ENCODE results near the gene RASGRF2.
"Not testable (repeated sequence)": the region's sequence is repeated elsewhere in the genome, so short reads cannot be mapped to it uniquely, and the experiment has no call there.

RASGRF2 gene

DNA sequence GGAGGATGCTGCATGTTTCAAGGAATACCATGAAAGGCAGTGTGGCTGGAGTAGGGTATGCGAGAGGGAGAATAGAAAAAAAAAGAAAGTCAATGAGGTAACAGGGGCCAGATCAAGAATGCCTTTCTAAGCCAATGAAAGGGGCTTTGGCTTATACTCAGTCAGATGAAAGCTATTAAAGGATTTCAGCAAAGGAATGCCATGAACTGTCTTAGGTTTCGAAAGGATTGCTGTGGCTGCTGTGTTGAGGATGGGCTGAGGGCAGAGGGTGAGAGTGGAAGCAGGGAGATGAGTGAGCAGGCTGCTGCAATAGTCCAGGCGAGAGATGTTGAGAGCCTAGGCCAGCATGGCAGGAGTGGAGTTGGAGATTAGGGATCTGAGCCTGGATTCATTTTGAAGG lies 137.6 kb downstream of the RASGRF2 start:
- H3K4me1 ChIP-seq (ENCODE audit: control insufficient read depth, insufficient read depth, low read length), result no peaks in the 10 kb centered on the region

GRCh38 chr5:81105261-81105877 lies 145.2 kb downstream of the RASGRF2 start:
- Histone ChIP-seq H3K9ac (ENCODE audit: low read length) (no peak overlapping the region), H3K36me3 (ENCODE audit: control insufficient read depth, insufficient read depth, low read length) (no peaks in the 10 kb centered on the region), H3K9me3 (ENCODE audit: control insufficient read depth, low read length) (no peaks in the 10 kb centered on the region), H3K4me3 (ENCODE audit: low read length) (no peak overlapping the region), H3K4me1 (ENCODE audit: control insufficient read depth, insufficient read depth, low read length) (no peaks in the 10 kb centered on the region), H3K27me3 (ENCODE audit: control insufficient read depth, insufficient read depth, low read length) (no peaks in the 10 kb centered on the region)

More for the DNA sequence above, 137.6 kb downstream of the RASGRF2 start:
- Histone ChIP-seq H3K9me3 (ENCODE audit: control insufficient read depth, low read length) (no peaks in the 10 kb centered on the region), H3K4me3 (ENCODE audit: low read length) (no peak overlapping the region), H3K36me3 (ENCODE audit: control insufficient read depth, insufficient read depth, low read length) (no peaks in the 10 kb centered on the region), H3K9ac (ENCODE audit: low read length) (no peak overlapping the region), H3K27me3 (ENCODE audit: control insufficient read depth, insufficient read depth, low read length) (no peaks in the 10 kb centered on the region)

DNA sequence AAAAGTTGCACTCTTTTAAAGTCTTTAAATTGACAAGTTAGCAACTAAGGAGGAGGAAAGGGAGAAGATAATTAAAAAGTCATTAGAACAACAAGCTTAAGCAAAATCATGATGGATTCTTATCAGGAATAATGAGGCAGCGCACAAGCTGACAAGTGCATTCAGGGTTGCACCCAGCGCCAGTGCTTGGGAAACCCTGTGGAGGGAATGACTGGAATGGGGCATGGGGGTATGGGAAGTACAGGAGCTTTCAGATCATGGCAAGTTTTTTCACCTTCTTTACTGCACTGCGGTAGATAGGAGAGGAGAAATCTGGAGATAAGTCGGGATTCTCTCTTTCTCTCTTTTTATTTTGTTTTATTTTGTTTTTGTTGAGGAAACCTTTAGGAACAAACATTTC lies 155.1 kb downstream of the RASGRF2 start:
- H3K27me3 ChIP-seq (ENCODE audit: control insufficient read depth, insufficient read depth, low read length), result no peaks in the 10 kb centered on the region
- no peaks in the 10 kb centered on the region for H3K36me3 ChIP-seq (ENCODE audit: control insufficient read depth, insufficient read depth, low read length)
- H3K9me3 ChIP-seq (ENCODE audit: control insufficient read depth, low read length), result no peaks in the 10 kb centered on the region
- H3K4me1 ChIP-seq (ENCODE audit: control insufficient read depth, insufficient read depth, low read length), result no peaks in the 10 kb centered on the region
- no peak overlapping the region for H3K4me3 ChIP-seq (ENCODE audit: low read length)
- H3K9ac ChIP-seq (ENCODE audit: low read length), result no peak overlapping the region

GRCh38 chr5:81117566-81117965 lies 157.4 kb downstream of the RASGRF2 start:
- Histone ChIP-seq H3K4me1 (ENCODE audit: control insufficient read depth, insufficient read depth, low read length) (no peaks in the 10 kb centered on the region), H3K9ac (ENCODE audit: low read length) (no peak overlapping the region), H3K9me3 (ENCODE audit: control insufficient read depth, low read length) (no peaks in the 10 kb centered on the region), H3K4me3 (ENCODE audit: low read length) (no peak overlapping the region), H3K36me3 (ENCODE audit: control insufficient read depth, insufficient read depth, low read length) (no peaks in the 10 kb centered on the region), H3K27me3 (ENCODE audit: control insufficient read depth, insufficient read depth, low read length) (no peaks in the 10 kb centered on the region)

- H3K27me3 ChIP-seq (ENCODE audit: control insufficient read depth, insufficient read depth, low read length), result no peaks in the 10 kb centered on the region
- H3K4me1 ChIP-seq (ENCODE audit: control insufficient read depth, insufficient read depth, low read length), result no peaks in the 10 kb centered on the region
- no peak overlapping the region for H3K4me3 ChIP-seq (ENCODE audit: low read length)
- no peaks in the 10 kb centered on the region for H3K9me3 ChIP-seq (ENCODE audit: control insufficient read depth, low read length)
- H3K9ac ChIP-seq (ENCODE audit: low read length), result no peak overlapping the region
- no peaks in the 10 kb centered on the region for H3K36me3 ChIP-seq (ENCODE audit: control insufficient read depth, insufficient read depth, low read length)
Measured at GRCh38 chr5:81121273-81121672, 161.1 kb downstream of the RASGRF2 start.

GRCh38 chr5:81121836-81122630 lies 161.9 kb downstream of the RASGRF2 start:
- Histone ChIP-seq H3K9me3 (ENCODE audit: control insufficient read depth, low read length) (no peaks in the 10 kb centered on the region), H3K4me3 (ENCODE audit: low read length) (no peak overlapping the region), H3K36me3 (ENCODE audit: control insufficient read depth, insufficient read depth, low read length) (no peaks in the 10 kb centered on the region), H3K9ac (ENCODE audit: low read length) (no peak overlapping the region), H3K4me1 (ENCODE audit: control insufficient read depth, insufficient read depth, low read length) (no peaks in the 10 kb centered on the region), H3K27me3 (ENCODE audit: control insufficient read depth, insufficient read depth, low read length) (no peaks in the 10 kb centered on the region)

GRCh38 chr5:81124689-81125088 lies 164.5 kb downstream of the RASGRF2 start:
- not testable (repeated sequence) for H3K9ac ChIP-seq (ENCODE audit: low read length); H3K4me1 ChIP-seq (ENCODE audit: control insufficient read depth, insufficient read depth, low read length); H3K9me3 ChIP-seq (ENCODE audit: control insufficient read depth, low read length); H3K27me3 ChIP-seq (ENCODE audit: control insufficient read depth, insufficient read depth, low read length); H3K36me3 ChIP-seq (ENCODE audit: control insufficient read depth, insufficient read depth, low read length); H3K4me3 ChIP-seq (ENCODE audit: low read length)

- H3K9ac ChIP-seq (ENCODE audit: low read length), result no peak overlapping the region
- H3K4me3 ChIP-seq (ENCODE audit: low read length), result no peak overlapping the region
- H3K9me3 ChIP-seq (ENCODE audit: control insufficient read depth, low read length), result no peaks in the 10 kb centered on the region
- H3K4me1 ChIP-seq (ENCODE audit: control insufficient read depth, insufficient read depth, low read length), result no peaks in the 10 kb centered on the region
- no peaks in the 10 kb centered on the region for H3K36me3 ChIP-seq (ENCODE audit: control insufficient read depth, insufficient read depth, low read length)
- H3K27me3 ChIP-seq (ENCODE audit: control insufficient read depth, insufficient read depth, low read length), result no peaks in the 10 kb centered on the region
Measured at GRCh38 chr5:81125959-81126358, 165.8 kb downstream of the RASGRF2 start.

DNA sequence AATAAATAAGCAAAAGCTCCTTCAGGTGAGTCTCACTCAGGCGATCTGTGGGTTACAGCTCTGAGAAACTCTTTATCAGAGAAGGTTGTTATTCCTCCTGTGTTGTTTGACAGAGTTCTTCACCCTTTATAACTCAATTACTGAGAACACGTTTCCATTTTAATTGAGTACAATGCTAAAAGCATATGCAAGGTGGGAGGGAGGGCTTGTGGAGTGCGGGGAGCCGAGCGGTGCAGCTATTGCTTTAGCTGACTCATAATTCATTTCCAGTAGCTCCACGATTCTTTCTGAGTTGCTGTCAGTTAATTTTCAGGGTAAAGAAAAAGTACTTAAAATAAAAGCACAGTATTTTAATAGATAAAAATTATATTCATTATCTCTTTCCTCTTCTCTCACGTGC lies 168.3 kb downstream of the RASGRF2 start:
- Histone ChIP-seq H3K9me3 (ENCODE audit: control insufficient read depth, low read length) (no peaks in the 10 kb centered on the region), H3K4me3 (ENCODE audit: low read length) (no peak overlapping the region), H3K36me3 (ENCODE audit: control insufficient read depth, insufficient read depth, low read length) (no peaks in the 10 kb centered on the region)

DNA sequence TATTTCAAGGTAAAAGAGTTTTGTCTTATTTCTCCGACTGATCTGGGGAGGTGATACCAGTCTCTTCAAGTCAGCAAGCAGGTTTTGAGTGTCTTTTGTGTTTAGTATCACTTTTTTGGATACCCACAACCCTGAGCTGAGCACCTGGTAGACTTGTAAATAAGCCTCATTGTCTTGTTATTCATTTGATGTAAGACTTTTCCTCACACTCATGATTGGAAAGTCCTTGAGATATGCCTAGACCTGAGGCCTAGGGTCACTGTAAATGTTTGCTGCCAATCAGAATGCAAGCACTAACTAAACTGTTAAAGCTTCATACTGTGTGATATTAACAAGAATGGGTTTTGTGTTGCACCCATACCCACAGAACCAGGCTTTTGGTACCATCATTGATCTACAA lies 172.2 kb downstream of the RASGRF2 start:
- no peaks in the 10 kb centered on the region for H3K4me1 ChIP-seq (ENCODE audit: control insufficient read depth, insufficient read depth, low read length)
- H3K9ac ChIP-seq (ENCODE audit: low read length), result no peak overlapping the region
- no peaks in the 10 kb centered on the region for H3K9me3 ChIP-seq (ENCODE audit: control insufficient read depth, low read length)
- H3K27me3 ChIP-seq (ENCODE audit: control insufficient read depth, insufficient read depth, low read length), result no peaks in the 10 kb centered on the region
- H3K4me3 ChIP-seq (ENCODE audit: low read length), result no peak overlapping the region
- no peaks in the 10 kb centered on the region for H3K36me3 ChIP-seq (ENCODE audit: control insufficient read depth, insufficient read depth, low read length)

More for the DNA sequence above, 168.3 kb downstream of the RASGRF2 start:
- Histone ChIP-seq H3K4me1 (ENCODE audit: control insufficient read depth, insufficient read depth, low read length) (no peaks in the 10 kb centered on the region), H3K27me3 (ENCODE audit: control insufficient read depth, insufficient read depth, low read length) (no peaks in the 10 kb centered on the region), H3K9ac (ENCODE audit: low read length) (no peak overlapping the region)

DNA sequence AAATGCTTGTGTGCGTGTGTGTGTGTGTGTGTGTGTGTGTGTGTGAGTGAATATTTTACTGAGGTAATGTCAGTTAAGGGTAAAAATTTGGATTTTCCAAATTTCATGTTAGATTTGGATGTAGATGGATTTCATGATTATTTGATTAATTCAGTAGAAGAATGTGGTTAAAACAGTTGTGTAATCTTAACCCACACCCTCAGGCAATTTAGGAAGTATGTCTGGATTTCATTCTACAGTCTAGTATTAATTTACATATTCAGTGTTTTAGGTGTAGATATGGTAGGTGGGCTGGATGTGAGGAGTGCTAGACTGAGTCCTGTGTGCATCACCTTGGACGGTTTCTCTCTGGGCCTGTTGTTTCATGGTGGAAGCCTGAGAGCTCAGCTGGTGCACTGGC lies 173.9 kb downstream of the RASGRF2 start:
- Histone ChIP-seq H3K36me3 (ENCODE audit: control insufficient read depth, insufficient read depth, low read length) (no peaks in the 10 kb centered on the region), H3K9me3 (ENCODE audit: control insufficient read depth, low read length) (no peaks in the 10 kb centered on the region), H3K4me3 (ENCODE audit: low read length) (no peak overlapping the region), H3K27me3 (ENCODE audit: control insufficient read depth, insufficient read depth, low read length) (no peaks in the 10 kb centered on the region), H3K4me1 (ENCODE audit: control insufficient read depth, insufficient read depth, low read length) (no peaks in the 10 kb centered on the region), H3K9ac (ENCODE audit: low read length) (no peak overlapping the region)

- Histone ChIP-seq H3K36me3 (ENCODE audit: control insufficient read depth, insufficient read depth, low read length) (no peaks in the 10 kb centered on the region), H3K4me1 (ENCODE audit: control insufficient read depth, insufficient read depth, low read length) (no peaks in the 10 kb centered on the region), H3K27me3 (ENCODE audit: control insufficient read depth, insufficient read depth, low read length) (no peaks in the 10 kb centered on the region), H3K9ac (ENCODE audit: low read length) (no peak overlapping the region), H3K9me3 (ENCODE audit: control insufficient read depth, low read length) (no peaks in the 10 kb centered on the region), H3K4me3 (ENCODE audit: low read length) (no peak overlapping the region)
Measured at GRCh38 chr5:81134566-81134965, 174.4 kb downstream of the RASGRF2 start.
